Keratinocyte (primary cell): Measurements from ENCODE around the gene ATL1. TPM values are rescaled to one million over a fixed set of nuclear protein-coding genes. Genes with fewer than 3 reads are reported as not detected.

Experiments
- DNase-seq: peaks from one replicate; pipeline ENCODE4 v3.0.0-alpha.2; 2011; ENCODE audit warnings: low read depth, missing footprints, low spot score
- FAIRE-seq: peaks from 2 replicates; lab custom pipeline; 2011; peaks lifted over from hg19 to GRCh38; lab: Jason Lieb, UNC
- H2AFZ ChIP-seq: 2 replicates; pipeline ENCODE4 v1.6.0; 2012; ENCODE audit warnings: low read length, control low read depth, inconsistent platforms; ENCODE audit not compliant: control insufficient read depth
- H3K27ac ChIP-seq: 2 replicates; pipeline ENCODE4 v1.5.1; 2011; ENCODE audit warnings: low read length; ENCODE audit not compliant: control insufficient read depth, insufficient read depth
- H3K27me3 ChIP-seq: 3 replicates; pipeline ENCODE4 v1.6.0; 2011; ENCODE audit warnings: low read length; ENCODE audit not compliant: control insufficient read depth, insufficient read depth; ENCODE audit errors: extremely low read depth
- H3K36me3 ChIP-seq, 2 experiments: 2 replicates in 1 of 2; 3 replicates in 1 of 2; pipeline ENCODE4 v1.5.1; 2011; ENCODE audit warnings: low read length in 2 of 2, mild to moderate bottlenecking in 1 of 2; ENCODE audit not compliant: control insufficient read depth in 2 of 2, insufficient read depth in 2 of 2; ENCODE audit errors: extremely low read depth in 1 of 2
- H3K4me1 ChIP-seq: 3 replicates; pipeline ENCODE4 v1.5.1; 2011; ENCODE audit warnings: low read length; ENCODE audit not compliant: control insufficient read depth, insufficient read depth; ENCODE audit errors: extremely low read depth
- H3K4me2 ChIP-seq: 3 replicates; pipeline ENCODE4 v1.6.0; 2011; ENCODE audit warnings: low read depth, low read length; ENCODE audit not compliant: control insufficient read depth, insufficient read depth; ENCODE audit errors: extremely low read depth
- H3K4me3 ChIP-seq, 3 experiments: fragments of 200-600 bp in 1 of 3; sonication (generic) in 1 of 3; 2 replicates in 2 of 3; 3 replicates in 1 of 3; pipeline ENCODE4 v1.5.1; 2011 to 2016; ENCODE audit warnings: low read length in 3 of 3, mild to moderate bottlenecking in 3 of 3, control low read depth in 2 of 3, inconsistent platforms in 1 of 3, low read depth in 1 of 3, mixed read lengths in 1 of 3, mixed run types in 1 of 3, moderate library complexity in 1 of 3; ENCODE audit not compliant: control insufficient read depth in 2 of 3, insufficient read depth in 2 of 3; ENCODE audit errors: extremely low read depth in 1 of 3
- H3K79me2 ChIP-seq: 2 replicates; pipeline ENCODE4 v1.6.0; 2012; ENCODE audit warnings: low read length; ENCODE audit not compliant: control insufficient read depth, insufficient read depth
- H3K9ac ChIP-seq: 3 replicates; pipeline ENCODE4 v1.6.0; 2011; ENCODE audit warnings: low read length; ENCODE audit not compliant: control insufficient read depth, insufficient read depth; ENCODE audit errors: extremely low read depth
- H3K9me1 ChIP-seq: 3 replicates; pipeline ENCODE4 v1.6.0; 2011; ENCODE audit warnings: low read length; ENCODE audit not compliant: control insufficient read depth, insufficient read depth; ENCODE audit errors: extremely low read depth
- H3K9me3 ChIP-seq: 2 replicates; pipeline ENCODE4 v1.5.1; 2012; ENCODE audit warnings: low read depth, low read length; ENCODE audit not compliant: control insufficient read depth
- H4K20me1 ChIP-seq: 3 replicates; pipeline ENCODE4 v1.6.0; 2011; ENCODE audit warnings: low read length; ENCODE audit not compliant: control insufficient read depth, insufficient read depth; ENCODE audit errors: extremely low read depth
- CTCF ChIP-seq, 3 experiments: IDR thresholded peaks in 1 of 3; conservative IDR thresholded peaks in 1 of 3; optimal IDR thresholded peaks in 1 of 3; 2 replicates in 2 of 3; 3 replicates in 1 of 3; pipeline versions ENCODE3 to v1.5.1; 2011; ENCODE audit warnings: low read length in 3 of 3, mild to moderate bottlenecking in 3 of 3, moderate library complexity in 2 of 3, control low read depth in 1 of 3, inconsistent platforms in 1 of 3; ENCODE audit not compliant: insufficient read depth in 2 of 3; ENCODE audit errors: extremely low read depth in 1 of 3
- EZH2 ChIP-seq: IDR thresholded peaks from one replicate; pipeline ENCODE4 v1.6.1; 2012; ENCODE audit warnings: inconsistent platforms, mild to moderate bottlenecking, low read length, moderate library complexity
- dilution Hi-C: fragments of 300-500 bp; cut with MboI; formaldehyde crosslinking; loops from one replicate; pipeline ENCODE4 v1.7.0; 2020; ENCODE audit warnings: low sequenced_read_pairs; ENCODE audit not compliant: extremely low pct_ligation_motif_present
- polyA plus RNA-seq, 5 experiments: library from polyadenylated mRNA; depleted of rRNA in 3 of 5; stranded (reverse) in 3 of 5; stranded (forward) in 1 of 5; unstranded in 1 of 5; fragments of >200 nt; gene quantifications; 1 replicate in 1 of 5; 2 replicates in 3 of 5; 3 replicates in 1 of 5; pipeline versions ENCODE4 v1.2.1 to v1.2.3, GENCODE V29; 2011 to 2012; ENCODE audit warnings: missing spikeins in 2 of 5, low read depth in 1 of 5, low replicate concordance in 1 of 5

The ATL1 gene
- polyA plus RNA-seq, 1 donor (not counting 4 experiments of a cell fraction or from before 2014, with no cell fraction given), result 3.6 TPM

- H3K79me2 ChIP-seq, result peaks cover 87% of the 10 kb centered on the region
- dilution Hi-C loops, result no loop called here
- no peaks in the 10 kb centered on the region for H3K36me3 ChIP-seq
- no peak for FAIRE-seq
- no peak overlapping the region for H3K27ac ChIP-seq
- no peak overlapping the region for H3K9ac ChIP-seq
- no peaks in the 10 kb centered on the region for H3K9me3 ChIP-seq
- no peak overlapping the region for H2AFZ ChIP-seq
- DNase-seq, result no peak
- no peak overlapping the region for H3K4me3 ChIP-seq
- no peak overlapping the region for H3K4me2 ChIP-seq
- no peaks in the 10 kb centered on the region for H3K27me3 ChIP-seq
- TF ChIP-seq CTCF (optimal IDR thresholded peaks at IDR 0.05 in 1 of 3, IDR thresholded peaks at IDR 0.05 in 1 of 3, conservative IDR thresholded peaks at IDR 0.05 in 1 of 3; ENCODE audit: extremely low read depth in 1 of 3, insufficient read depth in 2 of 3, low read length in 3 of 3) (no peak), EZH2 (no peak)
- H4K20me1 ChIP-seq, result no peaks in the 10 kb centered on the region
- H3K9me1 ChIP-seq, result no peaks in the 10 kb centered on the region
- H3K4me1 ChIP-seq, result peaks cover 29% of the 10 kb centered on the region
Observed at GRCh38 chr14:50523271-50524041, 36.5 kb upstream of the ATL1 start.

GRCh38 chr14:50524060-50524459, 35.9 kb upstream of the ATL1 start:
- FAIRE-seq (no peak), DNase-seq (no peak)
- no peak overlapping the region for H2AFZ ChIP-seq
- H3K4me1 ChIP-seq, result peaks cover 29% of the 10 kb centered on the region
- H4K20me1 ChIP-seq, result no peaks in the 10 kb centered on the region
- H3K9me3 ChIP-seq, result no peaks in the 10 kb centered on the region
- H3K79me2 ChIP-seq, result peaks cover 89% of the 10 kb centered on the region
- no peak overlapping the region for H3K4me3 ChIP-seq
- dilution Hi-C loops, result no loop called here
- H3K9ac ChIP-seq, result no peak overlapping the region
- no peak overlapping the region for H3K27ac ChIP-seq
- peaks cover 0 to 2% of the 10 kb centered on the region in 2 experiments for H3K36me3 ChIP-seq
- no peaks in the 10 kb centered on the region for H3K9me1 ChIP-seq
- no peaks in the 10 kb centered on the region for H3K27me3 ChIP-seq
- no peak overlapping the region for H3K4me2 ChIP-seq
- TF ChIP-seq CTCF (optimal IDR thresholded peaks at IDR 0.05 in 1 of 3, IDR thresholded peaks at IDR 0.05 in 1 of 3, conservative IDR thresholded peaks at IDR 0.05 in 1 of 3; ENCODE audit: extremely low read depth in 1 of 3, insufficient read depth in 2 of 3, low read length in 3 of 3), result no peak
- no peak for TF ChIP-seq EZH2
